ENCODE results near the gene ATP6V1C2.

ATP6V1C2 gene

DNA sequence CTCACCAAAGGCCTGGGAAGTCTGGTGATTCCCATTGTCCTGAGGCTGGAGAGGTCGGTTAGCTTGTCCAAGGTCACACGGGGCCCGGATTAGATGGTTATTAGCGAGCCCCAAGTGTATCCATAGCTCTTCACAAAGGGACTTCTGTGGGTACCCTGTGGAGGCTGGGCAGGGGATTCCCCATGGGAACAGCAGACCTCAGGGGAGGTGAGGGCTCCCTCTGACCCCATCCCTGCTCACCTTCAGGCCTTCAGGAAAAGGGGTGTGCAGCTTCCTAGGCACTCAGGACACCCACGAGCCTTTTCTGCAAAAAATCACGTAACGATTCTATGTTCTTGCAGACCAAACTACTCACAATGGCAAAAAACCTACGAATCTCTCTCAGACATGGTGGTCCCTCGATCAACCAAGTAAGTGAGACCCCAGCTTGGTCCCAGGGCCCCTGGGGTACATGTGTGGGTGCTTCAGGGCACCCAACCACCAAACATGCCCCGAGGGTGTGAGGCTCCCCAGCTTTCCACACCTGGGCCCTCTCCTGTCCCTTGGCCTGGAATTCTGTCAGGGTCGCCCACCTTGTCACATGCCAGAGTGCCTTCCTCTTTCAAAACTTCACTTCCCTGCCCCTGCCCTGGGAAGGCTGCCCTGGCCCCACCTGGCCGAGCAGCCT is 50.9 kb downstream of the ATP6V1C2 start:
- peak; percentile 5 for DNase-seq
- no peak overlapping the region for H3K4me3 ChIP-seq (ENCODE audit: low read depth, low read length)
- H3K27me3 ChIP-seq = no peaks in the 10 kb centered on the region
- no peaks in the 10 kb centered on the region for H3K9me3 ChIP-seq
- peaks cover 4% of the 10 kb centered on the region; the same call in 1 of the 2 replicates for H3K4me1 ChIP-seq
- H3K36me3 ChIP-seq = peaks cover 8% of the 10 kb centered on the region; the same call in 1 of the 2 replicates
- TF ChIP-seq, protein P1, sequence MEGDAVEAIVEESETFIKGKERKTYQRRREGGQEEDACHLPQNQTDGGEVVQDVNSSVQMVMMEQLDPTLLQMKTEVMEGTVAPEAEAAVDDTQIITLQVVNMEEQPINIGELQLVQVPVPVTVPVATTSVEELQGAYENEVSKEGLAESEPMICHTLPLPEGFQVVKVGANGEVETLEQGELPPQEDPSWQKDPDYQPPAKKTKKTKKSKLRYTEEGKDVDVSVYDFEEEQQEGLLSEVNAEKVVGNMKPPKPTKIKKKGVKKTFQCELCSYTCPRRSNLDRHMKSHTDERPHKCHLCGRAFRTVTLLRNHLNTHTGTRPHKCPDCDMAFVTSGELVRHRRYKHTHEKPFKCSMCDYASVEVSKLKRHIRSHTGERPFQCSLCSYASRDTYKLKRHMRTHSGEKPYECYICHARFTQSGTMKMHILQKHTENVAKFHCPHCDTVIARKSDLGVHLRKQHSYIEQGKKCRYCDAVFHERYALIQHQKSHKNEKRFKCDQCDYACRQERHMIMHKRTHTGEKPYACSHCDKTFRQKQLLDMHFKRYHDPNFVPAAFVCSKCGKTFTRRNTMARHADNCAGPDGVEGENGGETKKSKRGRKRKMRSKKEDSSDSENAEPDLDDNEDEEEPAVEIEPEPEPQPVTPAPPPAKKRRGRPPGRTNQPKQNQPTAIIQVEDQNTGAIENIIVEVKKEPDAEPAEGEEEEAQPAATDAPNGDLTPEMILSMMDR (IDR thresholded peaks at IDR 0.05; ENCODE audit: low read depth, low read length) = no peak

DNA sequence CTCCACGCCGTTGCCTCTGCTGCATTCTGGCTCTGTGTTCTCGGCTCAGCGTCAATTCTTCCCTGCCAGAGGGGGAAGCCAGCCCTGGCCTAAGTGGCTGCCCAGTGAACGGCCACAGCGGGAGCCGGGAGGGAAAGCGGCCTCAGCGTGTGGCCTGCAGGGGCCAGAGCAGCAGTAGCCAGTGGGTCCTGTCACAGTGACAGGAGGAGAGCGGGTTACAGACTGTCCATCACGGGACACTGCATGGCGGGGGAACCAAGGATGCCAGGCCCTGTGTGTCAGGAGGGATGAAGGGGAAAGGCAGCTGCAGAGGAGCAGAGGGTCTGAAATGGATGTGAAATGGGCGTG is 51.4 kb downstream of the ATP6V1C2 start:
- Histone ChIP-seq H3K36me3 (peaks cover 12% of the 10 kb centered on the region), H3K4me3 (ENCODE audit: low read depth, low read length) (no peak overlapping the region), H3K27me3 (no peaks in the 10 kb centered on the region), H3K4me1 (peaks cover 4% of the 10 kb centered on the region; the same call in 1 of the 2 replicates), H3K9me3 (no peaks in the 10 kb centered on the region)
- no peak for DNase-seq
- TF ChIP-seq, protein P1 (IDR thresholded peaks at IDR 0.05; ENCODE audit: low read depth, low read length) = no peak

- TF ChIP-seq, protein P1 (IDR thresholded peaks at IDR 0.05; ENCODE audit: low read depth, low read length) = no peak
- no peak overlapping the region for H3K4me3 ChIP-seq (ENCODE audit: low read depth, low read length)
- peaks cover 4% of the 10 kb centered on the region; the same call in 1 of the 2 replicates for H3K4me1 ChIP-seq
- no peaks in the 10 kb centered on the region for H3K27me3 ChIP-seq
- peaks cover 12% of the 10 kb centered on the region for H3K36me3 ChIP-seq
- H3K9me3 ChIP-seq = no peaks in the 10 kb centered on the region
- DNase-seq = peak; percentile 8
Measured at GRCh38 chr2:10773821-10774341, 52.5 kb downstream of the ATP6V1C2 start.

DNA sequence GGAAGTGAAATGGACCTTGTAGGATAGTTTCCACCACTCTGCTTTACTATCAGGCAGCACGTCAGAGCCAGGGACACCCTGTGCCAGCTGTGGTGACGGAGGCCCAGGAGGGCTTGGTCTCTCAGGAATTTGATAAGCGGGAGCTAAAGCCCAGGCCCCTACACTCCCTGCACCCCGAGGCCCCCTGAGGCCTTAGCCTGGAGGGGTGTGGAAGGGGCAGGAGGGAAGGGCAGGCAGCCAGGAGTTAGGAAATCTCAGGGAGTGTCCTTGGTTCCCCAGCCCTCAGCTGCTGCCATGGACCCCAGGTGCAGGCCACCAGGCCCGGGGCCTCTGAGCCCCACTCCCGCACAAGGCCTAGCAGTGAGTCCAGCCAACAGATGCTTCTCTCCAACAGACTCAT is 53.0 kb downstream of the ATP6V1C2 start:
- H3K9me3 ChIP-seq = no peaks in the 10 kb centered on the region
- no peaks in the 10 kb centered on the region for H3K27me3 ChIP-seq

GRCh38 chr2:10775021-10775780 is 53.8 kb downstream of the ATP6V1C2 start:
- Histone ChIP-seq H3K4me1 (peaks cover 4% of the 10 kb centered on the region; the same call in 1 of the 2 replicates), H3K36me3 (peaks cover 17% of the 10 kb centered on the region), H3K4me3 (ENCODE audit: low read depth, low read length) (no peak overlapping the region), H3K9me3 (no peaks in the 10 kb centered on the region), H3K27me3 (no peaks in the 10 kb centered on the region)
- no peak for DNase-seq
- TF ChIP-seq, protein P1 (IDR thresholded peaks at IDR 0.05; ENCODE audit: low read depth, low read length) = no peak

More for the DNA sequence above, 53.0 kb downstream of the ATP6V1C2 start:
- Histone ChIP-seq H3K4me1 (peaks cover 4% of the 10 kb centered on the region; the same call in 1 of the 2 replicates), H3K36me3 (peaks cover 12% of the 10 kb centered on the region), H3K4me3 (ENCODE audit: low read depth, low read length) (no peak overlapping the region)
- DNase-seq = peak; percentile 19
- TF ChIP-seq, protein P1 (IDR thresholded peaks at IDR 0.05; ENCODE audit: low read depth, low read length) = no peak
